Measurements from ENCODE around the gene ATP6V0B. TPM values are rescaled to one million over a fixed set of nuclear protein-coding genes. Genes with fewer than 3 reads are reported as not detected.

The ATP6V0B gene
- total RNA-seq, 1 donor from 2014 or later = 205 TPM

GRCh38 chr1:43981135-43981491 lies 6.4 kb downstream of the ATP6V0B start:
- H3K4me3 ChIP-seq = no peak overlapping the region
- ATAC-seq = no peak
- H3K9me3 ChIP-seq = no peaks in the 10 kb centered on the region
- no peaks in the 10 kb centered on the region for H3K27me3 ChIP-seq (ENCODE audit: low read depth)
- H3K4me1 ChIP-seq = peaks cover 36% of the 10 kb centered on the region
- no peak for DNase-seq
- H3K27ac ChIP-seq = no peak overlapping the region
- no peak for TF ChIP-seq CTCF (IDR thresholded peaks at IDR 0.05)
- peaks cover 32% of the 10 kb centered on the region for H3K36me3 ChIP-seq
- intact Hi-C loops (cut with DNase I) = no loop called here

- TF ChIP-seq CTCF (IDR thresholded peaks at IDR 0.05) = no peak
- ATAC-seq (no peak), DNase-seq (no peak)
- no peaks in the 10 kb centered on the region for H3K27me3 ChIP-seq (ENCODE audit: low read depth)
- no peak overlapping the region for H3K27ac ChIP-seq
- intact Hi-C loops (cut with DNase I) = no loop called here
- H3K4me3 ChIP-seq = no peak overlapping the region
- H3K36me3 ChIP-seq = peaks cover 27% of the 10 kb centered on the region
- peaks cover 31% of the 10 kb centered on the region for H3K4me1 ChIP-seq
- no peaks in the 10 kb centered on the region for H3K9me3 ChIP-seq
Observed at GRCh38 chr1:43981636-43982035, 6.9 kb downstream of the ATP6V0B start.

GRCh38 chr1:43982241-43982640 lies 7.5 kb downstream of the ATP6V0B start:
- H3K27me3 ChIP-seq (ENCODE audit: low read depth) = no peaks in the 10 kb centered on the region
- peaks cover 25% of the 10 kb centered on the region for H3K4me1 ChIP-seq
- H3K9me3 ChIP-seq = no peaks in the 10 kb centered on the region
- H3K27ac ChIP-seq = no peak overlapping the region
- no peak overlapping the region for H3K4me3 ChIP-seq
- TF ChIP-seq CTCF (IDR thresholded peaks at IDR 0.05) = no peak
- ATAC-seq (no peak), DNase-seq (no peak)
- H3K36me3 ChIP-seq = peaks cover 21% of the 10 kb centered on the region
- intact Hi-C loops (cut with DNase I) = no loop called here

GRCh38 chr1:43982808-43983207 lies 8.0 kb downstream of the ATP6V0B start:
- DNase-seq = no peak
- peaks cover 19% of the 10 kb centered on the region for H3K4me1 ChIP-seq
- H3K9me3 ChIP-seq = no peaks in the 10 kb centered on the region
- no peak overlapping the region for H3K4me3 ChIP-seq
- no peaks in the 10 kb centered on the region for H3K27me3 ChIP-seq (ENCODE audit: low read depth)
- no peak for TF ChIP-seq CTCF (IDR thresholded peaks at IDR 0.05)
- H3K36me3 ChIP-seq = peaks cover 15% of the 10 kb centered on the region
- intact Hi-C loops (cut with DNase I) = no loop called here
- H3K27ac ChIP-seq = no peak overlapping the region
- ATAC-seq = no peak

- no peak overlapping the region for H3K27ac ChIP-seq
- intact Hi-C loops (cut with DNase I) = no loop called here
- ATAC-seq (no peak), DNase-seq (no peak)
- no peaks in the 10 kb centered on the region for H3K27me3 ChIP-seq (ENCODE audit: low read depth)
- H3K36me3 ChIP-seq = peaks cover 9% of the 10 kb centered on the region
- H3K4me1 ChIP-seq = peaks cover 13% of the 10 kb centered on the region
- no peaks in the 10 kb centered on the region for H3K9me3 ChIP-seq
- no peak for TF ChIP-seq CTCF (IDR thresholded peaks at IDR 0.05)
- no peak overlapping the region for H3K4me3 ChIP-seq
Observed at GRCh38 chr1:43983253-43983899, 8.6 kb downstream of the ATP6V0B start.

Measured in lower lobe of right lung (tissue), 2 donors.